Retinal pigment epithelial cell (primary cell): ENCODE data around the gene STK10.

Experiments used
- DNase-seq: peaks from one replicate; pipeline ENCODE4 v3.0.0-alpha.2; 2010; ENCODE audit warnings: low read depth
- H3K4me3 ChIP-seq: 2 replicates; pipeline ENCODE4 v1.5.1; 2011; ENCODE audit warnings: mild to moderate bottlenecking, low read length, control low read depth, moderate library complexity
- TF ChIP-seq, protein P1 (sequence below): conservative IDR thresholded peaks from 2 replicates; pipeline ENCODE4 v1.5.1; 2011; ENCODE audit warnings: low read depth, low read length, control low read depth, inconsistent platforms

Gene STK10

DNA sequence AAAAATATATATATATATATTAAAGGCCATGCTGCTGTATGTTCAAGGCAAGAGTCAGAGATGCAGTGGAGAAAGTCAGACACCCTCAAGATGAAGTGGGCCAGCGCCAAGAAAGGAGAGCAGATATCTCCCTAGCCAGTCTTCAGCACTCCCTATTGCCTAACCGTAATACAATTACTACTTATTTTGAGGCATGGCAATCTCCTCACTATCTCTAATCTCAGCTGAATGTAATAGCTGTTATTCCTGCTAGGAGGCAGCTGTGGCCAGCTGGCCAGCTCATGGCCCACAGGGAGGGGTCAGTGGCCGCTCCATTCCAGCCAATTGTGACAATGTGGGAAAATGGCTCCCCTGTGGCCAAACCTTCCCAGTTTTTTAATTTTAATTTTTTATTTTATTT, 94.1 kb downstream of the STK10 start:
- DNase-seq: no peak
- TF ChIP-seq, protein P1, sequence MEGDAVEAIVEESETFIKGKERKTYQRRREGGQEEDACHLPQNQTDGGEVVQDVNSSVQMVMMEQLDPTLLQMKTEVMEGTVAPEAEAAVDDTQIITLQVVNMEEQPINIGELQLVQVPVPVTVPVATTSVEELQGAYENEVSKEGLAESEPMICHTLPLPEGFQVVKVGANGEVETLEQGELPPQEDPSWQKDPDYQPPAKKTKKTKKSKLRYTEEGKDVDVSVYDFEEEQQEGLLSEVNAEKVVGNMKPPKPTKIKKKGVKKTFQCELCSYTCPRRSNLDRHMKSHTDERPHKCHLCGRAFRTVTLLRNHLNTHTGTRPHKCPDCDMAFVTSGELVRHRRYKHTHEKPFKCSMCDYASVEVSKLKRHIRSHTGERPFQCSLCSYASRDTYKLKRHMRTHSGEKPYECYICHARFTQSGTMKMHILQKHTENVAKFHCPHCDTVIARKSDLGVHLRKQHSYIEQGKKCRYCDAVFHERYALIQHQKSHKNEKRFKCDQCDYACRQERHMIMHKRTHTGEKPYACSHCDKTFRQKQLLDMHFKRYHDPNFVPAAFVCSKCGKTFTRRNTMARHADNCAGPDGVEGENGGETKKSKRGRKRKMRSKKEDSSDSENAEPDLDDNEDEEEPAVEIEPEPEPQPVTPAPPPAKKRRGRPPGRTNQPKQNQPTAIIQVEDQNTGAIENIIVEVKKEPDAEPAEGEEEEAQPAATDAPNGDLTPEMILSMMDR: no peak
- H3K4me3 ChIP-seq: no peak overlapping the region

DNA sequence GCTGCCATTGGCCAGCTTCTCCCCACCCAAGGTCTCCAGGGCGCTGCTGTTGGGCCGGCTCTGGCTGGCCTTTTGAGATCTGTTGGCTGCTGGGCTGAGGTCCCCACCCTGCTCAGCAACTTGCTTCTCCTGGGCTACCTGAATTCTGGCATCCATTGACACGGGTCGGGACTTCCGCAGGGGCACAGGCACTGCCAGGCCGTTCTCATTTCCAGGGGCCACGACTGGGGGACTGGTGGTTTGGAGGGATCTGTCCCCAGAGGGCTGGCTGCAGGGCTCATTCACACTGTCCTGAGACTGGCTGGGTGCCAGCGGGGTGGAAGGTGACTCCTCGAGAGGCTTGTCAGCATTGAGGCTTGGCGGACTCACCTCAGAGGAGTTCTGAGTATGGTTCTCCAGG, 94.5 kb downstream of the STK10 start:
- TF ChIP-seq, protein P1: no peak
- H3K4me3 ChIP-seq: no peak overlapping the region
- DNase-seq: no peak

DNA sequence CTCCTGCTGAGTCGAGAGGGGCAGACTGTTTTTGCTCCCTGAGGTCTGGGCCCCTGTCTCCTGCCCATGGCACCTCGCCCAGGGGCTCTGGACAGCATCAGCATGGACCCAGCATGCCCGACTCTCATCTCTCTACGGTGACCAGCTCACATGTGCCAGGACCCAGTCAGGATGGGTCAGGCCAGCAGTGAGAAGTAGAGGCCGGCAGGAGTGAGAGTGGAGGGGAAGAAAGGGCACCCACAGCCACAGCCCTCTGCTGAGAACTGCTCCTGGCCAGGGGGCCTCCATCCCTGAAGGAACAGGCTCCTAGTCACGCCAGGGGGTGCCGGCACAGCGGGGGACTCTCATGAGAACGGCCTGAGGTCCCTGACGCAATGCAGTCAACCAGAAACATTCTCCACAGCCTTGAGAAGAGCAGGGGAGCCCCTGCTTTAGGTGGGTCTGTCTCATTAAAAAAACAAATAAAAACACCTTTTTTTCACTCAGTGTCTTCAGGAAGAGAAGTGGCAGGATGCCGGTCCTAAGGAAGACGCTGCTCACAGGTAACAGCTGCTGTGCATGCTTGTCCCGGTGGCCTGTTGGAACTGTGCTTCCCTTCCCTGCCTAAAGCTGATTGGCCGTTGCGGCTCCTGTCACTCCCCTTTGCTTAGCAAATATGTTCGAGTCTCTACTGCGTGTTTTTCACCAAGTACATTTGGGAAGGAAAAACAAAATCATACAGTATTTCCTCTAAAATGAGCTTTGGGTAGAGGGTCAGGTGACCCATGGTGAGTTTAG, 95.9 kb downstream of the STK10 start:
- DNase-seq: no peak
- TF ChIP-seq, protein P1: no peak
- no peak overlapping the region for H3K4me3 ChIP-seq

DNA sequence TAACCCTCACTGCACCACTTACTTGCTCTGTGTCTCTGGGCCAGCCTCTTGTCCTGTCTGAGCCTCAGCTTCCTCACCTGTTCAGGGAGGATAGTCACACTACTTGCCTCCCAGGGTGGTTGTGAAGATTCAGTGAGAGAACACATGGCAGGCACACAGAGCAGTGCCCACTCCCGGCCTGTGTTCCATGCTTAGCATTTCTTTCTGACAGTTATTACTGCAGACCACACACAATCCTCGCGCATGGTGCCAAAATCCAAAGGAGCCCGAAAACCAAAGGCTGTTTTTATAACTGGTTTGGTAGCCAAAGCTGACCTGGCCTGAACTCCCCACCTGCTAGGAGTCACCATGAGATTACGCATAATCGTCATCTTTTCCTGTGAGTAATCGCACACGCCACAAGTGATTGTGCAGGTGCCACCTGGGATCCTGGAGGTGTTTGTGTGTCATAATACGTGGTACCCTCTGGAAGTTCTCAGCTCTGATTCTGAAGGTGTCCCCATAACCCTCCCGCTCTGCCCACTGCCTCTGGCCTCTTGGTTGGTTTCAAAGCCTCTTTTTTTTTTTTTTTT, 97.0 kb downstream of the STK10 start:
- DNase-seq: no peak
- TF ChIP-seq, protein P1: no peak
- H3K4me3 ChIP-seq: no peak overlapping the region

DNA sequence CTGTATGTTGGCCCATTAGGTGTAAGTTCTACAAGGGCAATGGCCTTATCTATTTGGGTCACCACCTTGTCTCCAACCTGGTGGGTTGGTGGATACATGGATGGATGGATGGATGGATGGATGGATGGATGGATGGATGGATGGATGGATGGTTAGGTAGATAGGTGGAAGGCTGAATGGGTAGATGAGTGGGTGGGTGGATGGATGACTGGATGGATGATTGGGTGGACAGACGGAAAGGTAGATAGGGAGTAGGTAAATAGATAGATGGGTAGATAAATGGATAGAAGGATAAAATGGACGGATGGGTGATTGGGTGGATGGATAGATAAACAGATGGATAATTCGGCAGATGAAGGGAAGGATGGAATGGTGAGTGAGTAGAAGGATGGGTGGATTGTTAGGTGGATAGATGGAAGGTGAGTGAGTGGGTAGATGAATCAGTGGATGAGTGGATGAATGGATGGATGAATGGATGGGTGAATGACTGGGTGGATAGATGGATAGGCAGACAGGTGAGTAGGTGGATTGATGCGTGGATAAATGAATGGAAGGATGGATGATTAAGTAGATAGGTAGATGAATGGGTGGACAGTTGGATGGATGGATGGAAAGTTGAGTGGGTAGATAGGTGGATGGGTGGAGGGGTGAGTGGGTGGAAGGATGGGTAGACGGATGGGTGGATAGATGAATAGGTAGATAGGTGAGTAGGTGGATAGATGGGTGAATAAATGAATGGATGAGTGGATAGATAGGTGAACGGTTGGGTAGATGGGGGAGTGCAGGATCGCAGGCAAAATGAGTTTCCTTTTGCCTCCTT, 98.5 kb downstream of the STK10 start:
- TF ChIP-seq, protein P1: no peak
- no peak overlapping the region for H3K4me3 ChIP-seq
- DNase-seq: no peak

DNA sequence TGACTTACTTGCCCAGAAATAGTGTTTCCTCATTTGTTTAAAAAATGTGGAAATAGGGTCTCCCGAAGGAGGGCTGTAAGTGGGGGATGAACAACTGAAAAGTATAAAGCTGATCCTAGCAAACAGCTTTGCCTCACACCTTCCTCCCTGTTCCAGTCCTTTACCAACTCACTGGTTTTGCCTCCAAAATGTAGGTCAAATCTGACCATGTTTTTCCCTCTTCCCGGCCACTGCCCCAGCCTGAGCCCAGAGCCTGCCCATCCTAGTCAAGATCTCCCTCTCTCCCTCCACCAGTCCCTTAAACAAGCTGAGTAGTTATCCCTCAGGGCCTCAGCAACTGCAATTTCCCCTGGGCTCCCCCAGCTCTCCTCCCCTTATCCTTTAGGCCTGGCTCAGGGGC, 99.2 kb downstream of the STK10 start:
- no peak for DNase-seq
- TF ChIP-seq, protein P1: no peak
- H3K4me3 ChIP-seq: no peak overlapping the region
